GM12878 (cell line): ENCODE measurements around the gene GPI.

ENCODE experiments used
- EP300 ChIP-seq, 2 experiments: fragments of 150-350 bp in 1 of 2; IDR thresholded peaks; 2 replicates each; pipeline ENCODE4 v1.6.1; 2011 to 2012; ENCODE audit warnings: low read depth in 2 of 2, low read length in 2 of 2, borderline replicate concordance in 1 of 2, improper control_type of control experiment in 1 of 2, inconsistent platforms in 1 of 2; ENCODE audit not compliant: control insufficient read depth in 1 of 2
- GABPA ChIP-seq: IDR thresholded peaks from 2 replicates; pipeline ENCODE4 v1.6.1; 2014; ENCODE audit warnings: antibody characterized with exemption, low read depth, mild to moderate bottlenecking, inconsistent platforms
- IKZF2 ChIP-seq, 2 experiments: fragments of 450-650 bp; IDR thresholded peaks; 2 replicates each; pipeline ENCODE4 v1.6.1; 2017; ENCODE audit warnings: mild to moderate bottlenecking in 2 of 2, moderate library complexity in 2 of 2
- NRF1 ChIP-seq: conservative IDR thresholded peaks from 2 replicates; pipeline ENCODE4 v1.6.1; 2011; ENCODE audit warnings: mild to moderate bottlenecking, low read depth, low read length, improper control_type of control experiment
- POLR2A ChIP-seq: IDR thresholded peaks from 2 replicates; pipeline ENCODE4 v1.6.1; 2011; ENCODE audit warnings: low read depth, mild to moderate bottlenecking, low read length
- POLR2AphosphoS5 ChIP-seq: IDR thresholded peaks from 2 replicates; pipeline ENCODE4 v1.6.1; 2011; ENCODE audit warnings: mild to moderate bottlenecking, low read length, inconsistent platforms
- SUZ12 ChIP-seq: fragments of 200-600 bp; sonication (generic); IDR thresholded peaks from one replicate; pipeline ENCODE4 v1.6.1; 2018; ENCODE audit warnings: antibody characterized with exemption, mild to moderate bottlenecking; ENCODE audit not compliant: unreplicated experiment
- TARDBP ChIP-seq: IDR thresholded peaks from 2 replicates; pipeline ENCODE4 v1.6.1; 2016; ENCODE audit warnings: borderline replicate concordance
- TF ChIP-seq, protein P1 (sequence below): IDR thresholded peaks from 2 replicates; pipeline ENCODE4 v1.6.1; 2011; ENCODE audit warnings: low read depth, mild to moderate bottlenecking, low read length, moderate library complexity, borderline replicate concordance; ENCODE audit errors: extremely low read depth
- TF ChIP-seq, protein P2 (sequence below): fragments of 450-650 bp; IDR thresholded peaks from 2 replicates; pipeline ENCODE4 v1.6.1; 2017; ENCODE audit warnings: antibody characterized with exemption, mild to moderate bottlenecking, moderate library complexity
- TF ChIP-seq, protein P3 (sequence below): IDR thresholded peaks from 2 replicates; pipeline ENCODE4 v1.6.1; 2012; ENCODE audit warnings: low read depth, low read length, improper control_type of control experiment
- TF ChIP-seq, protein P4 (sequence below): fragments of 450-650 bp; conservative IDR thresholded peaks from 2 replicates; pipeline ENCODE4 v1.6.1; 2017; ENCODE audit warnings: mild to moderate bottlenecking, moderate library complexity
- TF ChIP-seq, protein P5 (sequence below): IDR thresholded peaks from 2 replicates; pipeline ENCODE4 v1.6.1; 2012; ENCODE audit warnings: improper control_type of control experiment, low read depth, low read length; ENCODE audit not compliant: insufficient replicate concordance

DNA sequence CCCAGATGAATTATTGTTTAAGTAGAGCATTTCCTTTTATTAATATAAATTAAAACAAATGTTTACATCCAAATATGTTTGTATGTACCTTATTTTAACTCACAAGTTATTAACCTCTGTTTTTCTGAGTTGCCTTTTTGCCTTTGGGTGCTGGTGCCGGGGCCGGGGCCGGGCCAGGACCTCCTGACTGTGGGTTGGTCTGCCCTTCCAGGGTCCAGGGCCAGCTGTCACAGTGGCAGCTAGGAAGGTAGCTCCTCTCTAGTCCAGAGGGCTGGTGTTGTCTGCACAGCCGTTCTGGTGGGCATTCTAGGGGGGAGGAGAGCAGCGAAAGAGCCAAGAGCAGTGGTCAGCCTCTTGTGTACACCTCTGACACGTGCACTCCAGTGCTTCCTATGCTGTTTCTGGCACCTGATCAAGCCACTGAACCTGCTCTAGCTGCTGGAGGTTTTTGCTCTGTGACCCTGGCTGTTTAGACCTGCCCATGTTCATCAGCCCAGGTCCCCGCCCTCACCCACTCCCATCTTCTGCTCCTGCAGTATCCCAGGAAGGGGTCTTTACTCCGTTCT, 61.2 kb downstream of the GPI start:
- TF ChIP-seq, protein P1, sequence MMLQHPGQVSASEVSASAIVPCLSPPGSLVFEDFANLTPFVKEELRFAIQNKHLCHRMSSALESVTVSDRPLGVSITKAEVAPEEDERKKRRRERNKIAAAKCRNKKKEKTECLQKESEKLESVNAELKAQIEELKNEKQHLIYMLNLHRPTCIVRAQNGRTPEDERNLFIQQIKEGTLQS: no peak
- TF ChIP-seq, protein P2, sequence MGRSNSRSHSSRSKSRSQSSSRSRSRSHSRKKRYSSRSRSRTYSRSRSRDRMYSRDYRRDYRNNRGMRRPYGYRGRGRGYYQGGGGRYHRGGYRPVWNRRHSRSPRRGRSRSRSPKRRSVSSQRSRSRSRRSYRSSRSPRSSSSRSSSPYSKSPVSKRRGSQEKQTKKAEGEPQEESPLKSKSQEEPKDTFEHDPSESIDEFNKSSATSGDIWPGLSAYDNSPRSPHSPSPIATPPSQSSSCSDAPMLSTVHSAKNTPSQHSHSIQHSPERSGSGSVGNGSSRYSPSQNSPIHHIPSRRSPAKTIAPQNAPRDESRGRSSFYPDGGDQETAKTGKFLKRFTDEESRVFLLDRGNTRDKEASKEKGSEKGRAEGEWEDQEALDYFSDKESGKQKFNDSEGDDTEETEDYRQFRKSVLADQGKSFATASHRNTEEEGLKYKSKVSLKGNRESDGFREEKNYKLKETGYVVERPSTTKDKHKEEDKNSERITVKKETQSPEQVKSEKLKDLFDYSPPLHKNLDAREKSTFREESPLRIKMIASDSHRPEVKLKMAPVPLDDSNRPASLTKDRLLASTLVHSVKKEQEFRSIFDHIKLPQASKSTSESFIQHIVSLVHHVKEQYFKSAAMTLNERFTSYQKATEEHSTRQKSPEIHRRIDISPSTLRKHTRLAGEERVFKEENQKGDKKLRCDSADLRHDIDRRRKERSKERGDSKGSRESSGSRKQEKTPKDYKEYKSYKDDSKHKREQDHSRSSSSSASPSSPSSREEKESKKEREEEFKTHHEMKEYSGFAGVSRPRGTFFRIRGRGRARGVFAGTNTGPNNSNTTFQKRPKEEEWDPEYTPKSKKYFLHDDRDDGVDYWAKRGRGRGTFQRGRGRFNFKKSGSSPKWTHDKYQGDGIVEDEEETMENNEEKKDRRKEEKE: no peak
- TF ChIP-seq NRF1 (no peak), EP300 (IDR thresholded peaks at IDR 0.05; ENCODE audit: borderline replicate concordance in 1 of 2, control insufficient read depth in 1 of 2, low read depth in 2 of 2, low read length in 2 of 2) (no peak), POLR2AphosphoS5 (no peak), GABPA (no peak), POLR2A (no peak), IKZF2 (IDR thresholded peaks at IDR 0.05) (no peak), SUZ12 (no peak), TARDBP (no peak)
- TF ChIP-seq, protein P3, sequence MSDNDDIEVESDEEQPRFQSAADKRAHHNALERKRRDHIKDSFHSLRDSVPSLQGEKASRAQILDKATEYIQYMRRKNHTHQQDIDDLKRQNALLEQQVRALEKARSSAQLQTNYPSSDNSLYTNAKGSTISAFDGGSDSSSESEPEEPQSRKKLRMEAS: no peak
- TF ChIP-seq, protein P4, sequence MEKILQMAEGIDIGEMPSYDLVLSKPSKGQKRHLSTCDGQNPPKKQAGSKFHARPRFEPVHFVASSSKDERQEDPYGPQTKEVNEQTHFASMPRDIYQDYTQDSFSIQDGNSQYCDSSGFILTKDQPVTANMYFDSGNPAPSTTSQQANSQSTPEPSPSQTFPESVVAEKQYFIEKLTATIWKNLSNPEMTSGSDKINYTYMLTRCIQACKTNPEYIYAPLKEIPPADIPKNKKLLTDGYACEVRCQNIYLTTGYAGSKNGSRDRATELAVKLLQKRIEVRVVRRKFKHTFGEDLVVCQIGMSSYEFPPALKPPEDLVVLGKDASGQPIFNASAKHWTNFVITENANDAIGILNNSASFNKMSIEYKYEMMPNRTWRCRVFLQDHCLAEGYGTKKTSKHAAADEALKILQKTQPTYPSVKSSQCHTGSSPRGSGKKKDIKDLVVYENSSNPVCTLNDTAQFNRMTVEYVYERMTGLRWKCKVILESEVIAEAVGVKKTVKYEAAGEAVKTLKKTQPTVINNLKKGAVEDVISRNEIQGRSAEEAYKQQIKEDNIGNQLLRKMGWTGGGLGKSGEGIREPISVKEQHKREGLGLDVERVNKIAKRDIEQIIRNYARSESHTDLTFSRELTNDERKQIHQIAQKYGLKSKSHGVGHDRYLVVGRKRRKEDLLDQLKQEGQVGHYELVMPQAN: no peak
- TF ChIP-seq, protein P5, sequence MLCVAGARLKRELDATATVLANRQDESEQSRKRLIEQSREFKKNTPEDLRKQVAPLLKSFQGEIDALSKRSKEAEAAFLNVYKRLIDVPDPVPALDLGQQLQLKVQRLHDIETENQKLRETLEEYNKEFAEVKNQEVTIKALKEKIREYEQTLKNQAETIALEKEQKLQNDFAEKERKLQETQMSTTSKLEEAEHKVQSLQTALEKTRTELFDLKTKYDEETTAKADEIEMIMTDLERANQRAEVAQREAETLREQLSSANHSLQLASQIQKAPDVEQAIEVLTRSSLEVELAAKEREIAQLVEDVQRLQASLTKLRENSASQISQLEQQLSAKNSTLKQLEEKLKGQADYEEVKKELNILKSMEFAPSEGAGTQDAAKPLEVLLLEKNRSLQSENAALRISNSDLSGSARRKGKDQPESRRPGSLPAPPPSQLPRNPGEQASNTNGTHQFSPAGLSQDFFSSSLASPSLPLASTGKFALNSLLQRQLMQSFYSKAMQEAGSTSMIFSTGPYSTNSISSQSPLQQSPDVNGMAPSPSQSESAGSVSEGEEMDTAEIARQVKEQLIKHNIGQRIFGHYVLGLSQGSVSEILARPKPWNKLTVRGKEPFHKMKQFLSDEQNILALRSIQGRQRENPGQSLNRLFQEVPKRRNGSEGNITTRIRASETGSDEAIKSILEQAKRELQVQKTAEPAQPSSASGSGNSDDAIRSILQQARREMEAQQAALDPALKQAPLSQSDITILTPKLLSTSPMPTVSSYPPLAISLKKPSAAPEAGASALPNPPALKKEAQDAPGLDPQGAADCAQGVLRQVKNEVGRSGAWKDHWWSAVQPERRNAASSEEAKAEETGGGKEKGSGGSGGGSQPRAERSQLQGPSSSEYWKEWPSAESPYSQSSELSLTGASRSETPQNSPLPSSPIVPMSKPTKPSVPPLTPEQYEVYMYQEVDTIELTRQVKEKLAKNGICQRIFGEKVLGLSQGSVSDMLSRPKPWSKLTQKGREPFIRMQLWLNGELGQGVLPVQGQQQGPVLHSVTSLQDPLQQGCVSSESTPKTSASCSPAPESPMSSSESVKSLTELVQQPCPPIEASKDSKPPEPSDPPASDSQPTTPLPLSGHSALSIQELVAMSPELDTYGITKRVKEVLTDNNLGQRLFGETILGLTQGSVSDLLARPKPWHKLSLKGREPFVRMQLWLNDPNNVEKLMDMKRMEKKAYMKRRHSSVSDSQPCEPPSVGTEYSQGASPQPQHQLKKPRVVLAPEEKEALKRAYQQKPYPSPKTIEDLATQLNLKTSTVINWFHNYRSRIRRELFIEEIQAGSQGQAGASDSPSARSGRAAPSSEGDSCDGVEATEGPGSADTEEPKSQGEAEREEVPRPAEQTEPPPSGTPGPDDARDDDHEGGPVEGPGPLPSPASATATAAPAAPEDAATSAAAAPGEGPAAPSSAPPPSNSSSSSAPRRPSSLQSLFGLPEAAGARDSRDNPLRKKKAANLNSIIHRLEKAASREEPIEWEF: no peak
